Esophagus muscularis mucosa (tissue), 3 donors: ENCODE data around the gene IGF2.

Source experiments
- POLR2A ChIP-seq: fragments of 450-650 bp; IDR thresholded peaks from one replicate; pipeline ENCODE4 v1.6.1; 2017; ENCODE audit warnings: antibody characterized with exemption, moderate library complexity, mild to moderate bottlenecking, low read depth
- TF ChIP-seq, protein P1 (sequence below), 3 experiments: fragments of 200-600 bp in 2 of 3; fragments of 450-650 bp in 1 of 3; sonication (generic) in 2 of 3; IDR thresholded peaks; one replicate each; pipeline ENCODE4 v1.5.1; 2017 to 2019; ENCODE audit warnings: antibody characterized with exemption in 3 of 3, mild to moderate bottlenecking in 2 of 3, moderate library complexity in 1 of 3

DNA sequence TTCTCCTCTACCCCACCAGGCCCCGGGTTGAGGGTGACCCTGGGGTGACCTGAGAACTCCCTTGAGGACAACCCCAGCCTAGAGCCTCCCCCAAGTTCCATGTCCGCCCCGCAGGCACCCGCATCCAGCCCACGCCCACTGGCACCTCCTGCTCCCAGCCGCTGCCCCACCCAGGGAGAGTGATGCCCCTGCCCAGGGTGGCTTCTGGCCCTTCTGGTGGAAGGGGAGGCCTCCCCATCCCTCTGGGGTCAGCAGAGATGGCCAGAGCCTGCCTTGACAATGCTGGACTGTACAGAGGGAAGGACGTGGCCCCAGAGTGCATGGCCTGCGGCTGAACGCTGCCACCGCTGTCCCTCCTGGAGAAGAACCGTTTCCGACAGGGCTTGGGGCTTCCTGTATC, 33.5 kb upstream of the IGF2 start:
- TF ChIP-seq, protein P1, sequence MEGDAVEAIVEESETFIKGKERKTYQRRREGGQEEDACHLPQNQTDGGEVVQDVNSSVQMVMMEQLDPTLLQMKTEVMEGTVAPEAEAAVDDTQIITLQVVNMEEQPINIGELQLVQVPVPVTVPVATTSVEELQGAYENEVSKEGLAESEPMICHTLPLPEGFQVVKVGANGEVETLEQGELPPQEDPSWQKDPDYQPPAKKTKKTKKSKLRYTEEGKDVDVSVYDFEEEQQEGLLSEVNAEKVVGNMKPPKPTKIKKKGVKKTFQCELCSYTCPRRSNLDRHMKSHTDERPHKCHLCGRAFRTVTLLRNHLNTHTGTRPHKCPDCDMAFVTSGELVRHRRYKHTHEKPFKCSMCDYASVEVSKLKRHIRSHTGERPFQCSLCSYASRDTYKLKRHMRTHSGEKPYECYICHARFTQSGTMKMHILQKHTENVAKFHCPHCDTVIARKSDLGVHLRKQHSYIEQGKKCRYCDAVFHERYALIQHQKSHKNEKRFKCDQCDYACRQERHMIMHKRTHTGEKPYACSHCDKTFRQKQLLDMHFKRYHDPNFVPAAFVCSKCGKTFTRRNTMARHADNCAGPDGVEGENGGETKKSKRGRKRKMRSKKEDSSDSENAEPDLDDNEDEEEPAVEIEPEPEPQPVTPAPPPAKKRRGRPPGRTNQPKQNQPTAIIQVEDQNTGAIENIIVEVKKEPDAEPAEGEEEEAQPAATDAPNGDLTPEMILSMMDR (IDR thresholded peaks at IDR 0.05) = no peak
- TF ChIP-seq POLR2A = no peak
